HCEC 1CT (cell line): ENCODE results near the gene TRIM8.

Experiments
- DNase-seq: peaks from one replicate; pipeline ENCODE4 v3.0.0-alpha.2; 2017

Gene TRIM8, protein sequence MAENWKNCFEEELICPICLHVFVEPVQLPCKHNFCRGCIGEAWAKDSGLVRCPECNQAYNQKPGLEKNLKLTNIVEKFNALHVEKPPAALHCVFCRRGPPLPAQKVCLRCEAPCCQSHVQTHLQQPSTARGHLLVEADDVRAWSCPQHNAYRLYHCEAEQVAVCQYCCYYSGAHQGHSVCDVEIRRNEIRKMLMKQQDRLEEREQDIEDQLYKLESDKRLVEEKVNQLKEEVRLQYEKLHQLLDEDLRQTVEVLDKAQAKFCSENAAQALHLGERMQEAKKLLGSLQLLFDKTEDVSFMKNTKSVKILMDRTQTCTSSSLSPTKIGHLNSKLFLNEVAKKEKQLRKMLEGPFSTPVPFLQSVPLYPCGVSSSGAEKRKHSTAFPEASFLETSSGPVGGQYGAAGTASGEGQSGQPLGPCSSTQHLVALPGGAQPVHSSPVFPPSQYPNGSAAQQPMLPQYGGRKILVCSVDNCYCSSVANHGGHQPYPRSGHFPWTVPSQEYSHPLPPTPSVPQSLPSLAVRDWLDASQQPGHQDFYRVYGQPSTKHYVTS

DNA sequence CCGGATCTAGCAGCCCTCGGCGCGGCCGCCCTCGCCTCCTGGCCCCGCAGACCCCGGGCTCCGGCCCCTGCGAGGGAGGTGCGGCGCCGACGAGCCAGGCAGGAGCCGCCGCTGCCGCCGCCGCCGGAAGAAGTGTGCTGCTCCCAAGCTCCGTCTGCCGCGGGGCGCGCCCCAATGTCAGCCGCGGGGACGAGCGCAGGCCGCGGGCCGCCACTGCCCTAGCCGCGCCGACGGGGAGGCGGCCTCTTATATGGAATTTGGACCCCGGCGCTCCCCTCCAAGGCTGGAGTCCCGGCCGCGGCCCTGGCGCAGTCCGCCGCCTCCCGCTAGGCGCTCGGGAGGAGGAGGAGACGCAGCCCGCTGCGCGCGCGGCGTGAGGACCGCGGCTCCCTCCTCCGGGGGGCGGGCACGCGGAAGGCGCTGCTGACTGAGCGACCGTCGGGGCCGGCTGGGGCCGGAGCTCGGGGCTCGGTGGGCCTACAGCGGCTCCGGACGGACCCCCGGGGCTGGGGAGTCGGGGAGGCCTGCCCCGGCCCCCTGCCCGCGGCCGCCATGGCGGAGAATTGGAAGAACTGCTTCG is at the start of gene TRIM8:
Gene TRIM8, plus strand, starts transcription at position 414 of the 580 bp plus-strand sequence. Its CDS starts 139 bp downstream, at position 553.
- peak; percentile 58 for DNase-seq

DNA sequence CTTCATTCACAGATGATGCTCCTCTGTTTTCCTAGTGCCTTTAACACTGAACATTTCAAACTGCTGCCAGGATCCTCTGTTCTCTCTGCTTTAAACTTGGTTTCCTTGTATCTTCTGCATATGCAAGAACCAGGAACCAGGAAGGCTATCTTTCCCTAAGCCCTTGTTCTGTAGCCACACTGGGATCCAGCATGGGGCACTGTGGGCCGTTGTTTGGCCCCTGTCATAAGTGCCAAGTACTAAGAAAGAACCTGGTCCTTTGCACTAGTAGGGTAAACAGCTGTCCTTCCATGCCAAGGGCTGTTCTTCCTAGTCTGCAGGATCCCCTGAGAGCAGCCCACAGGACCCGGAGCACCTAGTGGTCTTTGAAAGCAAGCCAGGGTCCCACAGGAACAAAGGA is 49.0 kb upstream of the TRIM8 start:
- DNase-seq = no peak

DNA sequence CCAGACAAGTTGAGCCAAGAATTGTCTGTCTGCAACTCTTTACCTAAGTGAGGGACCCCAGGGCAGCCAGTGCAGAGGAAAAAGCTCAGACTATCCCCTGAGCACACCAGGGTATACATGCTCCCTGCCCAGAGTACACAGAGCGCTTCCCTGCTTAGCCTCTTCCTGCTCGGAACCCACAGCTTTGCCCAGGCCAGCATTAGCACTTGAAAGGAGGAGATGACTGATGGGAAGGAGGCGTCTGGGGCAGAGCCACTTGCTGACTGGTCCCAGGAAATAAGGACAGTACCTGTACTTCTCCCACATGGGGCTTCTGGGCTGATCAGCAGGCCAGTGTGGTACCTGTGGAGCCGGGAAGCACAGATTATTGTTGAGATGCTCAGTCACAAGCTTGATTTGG is 48.4 kb upstream of the TRIM8 start:
- DNase-seq = no peak

DNA sequence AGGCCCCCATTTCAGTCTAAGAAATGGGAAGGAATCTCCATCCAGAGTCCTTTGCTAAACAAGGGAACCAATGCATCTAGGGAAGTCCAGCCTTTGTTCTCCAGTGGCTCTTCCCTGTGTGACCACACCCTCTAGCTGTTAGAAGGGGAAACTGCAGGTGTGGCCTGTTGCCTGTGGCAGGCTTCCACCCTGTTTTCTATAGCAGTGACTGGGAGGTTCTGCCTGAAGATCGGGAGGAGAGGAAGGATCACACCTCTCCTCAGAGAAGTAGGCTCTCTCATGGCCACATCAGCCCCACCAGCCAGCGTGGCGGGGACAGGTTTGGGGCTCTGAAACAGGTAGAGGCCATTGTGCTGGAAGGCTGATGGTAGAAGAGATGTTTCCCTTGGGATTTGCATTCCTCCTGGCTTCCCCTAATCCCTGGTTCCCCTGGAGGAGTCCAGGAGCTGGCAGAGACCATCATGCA is 47.7 kb upstream of the TRIM8 start:
- DNase-seq = peak; percentile 59

DNA sequence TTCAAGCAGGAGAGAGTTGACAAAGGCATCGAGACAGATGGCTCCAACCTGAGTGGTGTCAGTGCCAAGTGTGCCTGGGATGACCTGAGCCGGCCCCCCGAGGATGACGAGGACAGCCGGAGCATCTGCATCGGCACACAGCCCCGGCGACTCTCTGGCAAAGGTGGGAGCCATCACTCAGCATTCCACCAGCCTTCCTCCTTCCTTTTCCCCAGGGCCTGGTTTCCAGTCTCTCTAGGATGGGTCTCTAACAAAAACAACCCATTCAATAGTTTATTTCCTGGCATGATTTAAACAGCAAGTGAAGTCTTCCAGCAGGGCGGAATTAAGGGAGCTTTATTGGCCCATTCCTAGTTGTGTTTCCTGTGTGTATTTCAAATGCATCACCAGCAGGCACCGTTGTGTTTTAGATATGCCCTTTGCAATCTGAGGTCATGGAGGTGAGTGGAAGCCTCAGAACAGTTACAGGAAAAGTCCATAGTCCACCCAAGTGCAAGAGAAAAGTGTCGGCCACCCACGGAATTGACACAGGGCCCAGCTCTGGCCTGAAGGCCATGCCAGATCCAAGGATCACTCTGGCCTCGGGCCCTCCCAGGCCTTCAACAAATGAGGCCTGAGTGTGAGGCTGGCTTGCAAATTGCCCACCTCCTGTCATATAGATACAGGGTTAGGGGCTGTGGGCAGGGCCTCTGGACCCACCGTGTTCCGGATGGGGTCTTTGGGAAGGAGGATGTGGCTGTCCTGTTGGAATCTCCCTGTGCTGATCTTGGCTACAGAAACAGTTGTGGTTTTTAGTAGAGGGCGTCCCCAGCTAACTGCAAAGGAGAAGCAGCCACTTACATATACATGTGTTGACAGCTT is 46.9 kb upstream of the TRIM8 start:
- DNase-seq = no peak

DNA sequence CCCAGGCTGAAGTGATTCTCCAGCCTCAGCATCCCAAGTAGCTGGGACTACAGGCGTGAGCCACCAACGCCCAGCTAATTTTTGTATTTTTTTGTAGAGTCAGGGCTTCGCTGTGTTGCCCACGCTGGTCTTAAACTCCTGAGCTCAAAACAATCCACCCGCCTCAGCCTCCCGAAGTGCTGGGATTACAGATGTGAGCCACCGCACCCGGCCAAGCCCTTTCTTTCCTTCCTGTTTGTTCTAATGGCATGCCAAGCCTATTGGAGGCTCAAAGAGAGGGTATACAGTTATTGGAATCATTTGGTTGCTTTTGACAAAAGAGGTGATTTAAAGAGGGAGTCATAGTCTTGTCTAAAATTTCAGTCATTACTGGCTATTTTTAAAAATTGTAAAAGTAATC is 46.0 kb upstream of the TRIM8 start:
- no peak for DNase-seq

DNA sequence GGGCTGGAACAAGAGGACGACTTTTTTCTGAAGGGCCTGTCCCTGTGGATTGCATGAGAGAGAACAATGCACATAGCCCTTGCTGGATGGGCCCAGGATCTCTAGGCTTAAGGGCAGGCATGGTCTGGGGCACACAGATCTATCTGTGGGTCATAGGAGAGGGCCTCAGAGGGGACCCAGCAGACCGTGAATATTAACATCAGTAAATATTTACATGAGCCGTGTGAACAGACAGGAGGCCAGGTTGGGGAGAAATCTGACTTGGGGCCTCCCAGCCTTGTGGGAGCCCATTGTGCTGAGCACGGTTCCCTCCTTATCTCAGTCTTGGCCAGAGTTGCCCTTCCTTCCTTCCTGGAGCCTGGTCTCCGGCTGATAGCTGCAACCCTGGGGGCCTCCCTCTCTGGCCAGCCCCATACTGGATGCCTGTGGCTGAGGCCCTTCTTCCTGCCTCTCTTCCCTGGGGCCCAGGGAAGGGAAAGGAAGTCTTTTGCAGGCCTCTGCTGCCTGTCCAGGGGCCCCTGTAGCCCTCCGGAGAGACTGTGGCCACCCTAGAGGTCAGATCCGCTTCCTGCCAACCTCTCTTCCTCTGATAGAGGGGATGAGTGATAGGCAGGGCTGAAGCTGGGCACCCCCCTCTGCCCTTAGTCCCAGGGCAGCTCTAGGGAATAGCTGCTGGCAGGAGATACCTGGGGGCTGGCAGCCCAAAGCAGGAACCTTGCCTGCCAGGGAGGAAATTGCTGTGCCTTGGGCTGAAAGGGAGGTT is 44.5 kb upstream of the TRIM8 start:
- no peak for DNase-seq

DNA sequence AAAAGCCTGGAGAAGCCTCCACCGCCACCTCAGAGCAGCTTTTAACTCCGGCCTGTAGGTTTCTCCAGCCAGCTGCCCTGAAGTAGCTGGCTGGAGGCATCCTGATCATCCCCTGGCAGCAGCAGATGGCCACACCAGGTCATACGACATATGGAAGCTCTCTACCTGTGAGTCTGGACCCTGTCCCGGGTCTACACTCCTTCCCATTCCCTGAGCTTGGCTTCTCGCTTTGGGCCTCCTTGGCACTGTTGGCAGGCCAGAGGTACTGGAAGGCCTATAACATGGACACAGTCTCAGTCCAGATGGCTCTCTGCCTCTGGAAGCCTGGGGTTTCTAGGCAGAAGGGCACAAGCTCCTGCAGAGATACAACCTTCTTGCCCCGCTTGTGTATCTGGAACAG is 43.5 kb upstream of the TRIM8 start:
- no peak for DNase-seq

DNA sequence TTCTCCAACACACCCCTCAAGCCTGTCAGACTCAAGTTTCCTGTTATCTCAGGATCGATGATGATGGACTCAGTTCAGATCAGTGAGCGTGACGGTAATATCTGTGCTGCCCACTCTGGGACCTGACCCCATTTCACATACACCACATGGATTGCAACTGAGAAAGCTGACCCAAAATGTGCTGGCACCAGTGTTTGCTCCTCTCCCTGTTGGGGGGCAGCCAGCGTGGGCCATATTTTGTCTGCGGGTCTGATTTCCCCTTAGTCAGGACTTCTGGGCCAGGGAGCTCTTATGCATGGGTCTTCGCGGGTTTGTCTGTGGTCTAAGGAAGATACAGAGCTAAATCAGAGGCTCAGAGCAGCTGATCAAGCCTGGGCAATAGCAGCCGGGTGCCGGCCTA is 42.6 kb upstream of the TRIM8 start:
- no peak for DNase-seq

DNA sequence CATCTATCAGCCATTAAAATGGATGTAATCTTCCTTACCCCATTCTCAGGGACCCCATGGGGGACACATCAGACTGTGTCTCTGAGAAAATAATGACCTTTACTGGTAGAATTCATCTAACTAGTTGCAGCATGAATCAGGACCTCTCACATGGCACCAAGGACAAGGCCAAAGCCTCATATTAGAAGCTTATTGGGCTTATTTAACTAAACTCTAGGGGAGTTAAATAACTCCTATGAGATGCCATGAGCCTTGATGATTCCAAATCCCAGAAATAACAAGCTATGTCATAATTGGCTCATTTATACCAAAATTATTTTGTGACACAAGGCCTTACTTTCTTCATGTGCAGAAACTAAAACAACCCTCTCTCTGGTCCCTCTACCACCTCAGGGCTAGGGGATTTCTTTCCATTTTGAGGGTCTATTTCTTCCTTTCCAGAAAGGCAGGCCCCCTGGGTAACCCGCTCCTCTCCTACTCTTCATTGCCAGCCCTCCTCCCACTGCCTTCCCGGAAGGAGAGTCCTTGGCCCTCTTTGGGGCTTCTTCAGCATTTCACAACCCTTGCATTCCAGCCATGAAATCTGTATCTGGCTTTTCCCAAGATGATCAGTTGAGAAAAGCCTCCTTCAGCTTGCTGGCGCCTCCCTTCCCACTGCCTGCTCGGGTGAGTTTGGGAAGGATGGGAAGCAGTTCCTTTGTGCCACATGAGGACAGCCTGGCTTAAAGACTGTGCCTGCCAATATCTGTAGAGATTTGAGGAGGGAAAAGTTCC is 41.8 kb upstream of the TRIM8 start:
- no peak for DNase-seq

DNA sequence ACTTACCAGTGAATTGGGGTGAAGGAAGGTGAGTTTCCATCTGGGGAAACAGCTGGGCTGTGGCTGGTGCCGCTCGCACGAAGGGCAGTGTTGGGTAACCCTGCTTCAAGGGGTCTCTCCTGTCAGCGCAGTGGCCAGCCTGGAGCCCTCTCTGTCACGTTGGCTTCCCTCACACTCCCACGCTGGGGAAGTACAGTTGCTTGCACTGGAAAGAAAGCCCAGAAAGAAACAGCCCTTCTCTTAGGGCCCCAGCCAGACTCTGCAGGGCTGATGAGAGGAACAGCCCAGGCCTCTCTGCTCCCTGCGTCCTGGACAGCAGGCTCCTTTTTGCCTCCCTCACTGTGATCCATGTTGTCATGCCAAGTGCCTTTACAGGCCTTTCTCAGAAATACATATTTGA is 40.3 kb upstream of the TRIM8 start:
- no peak for DNase-seq

DNA sequence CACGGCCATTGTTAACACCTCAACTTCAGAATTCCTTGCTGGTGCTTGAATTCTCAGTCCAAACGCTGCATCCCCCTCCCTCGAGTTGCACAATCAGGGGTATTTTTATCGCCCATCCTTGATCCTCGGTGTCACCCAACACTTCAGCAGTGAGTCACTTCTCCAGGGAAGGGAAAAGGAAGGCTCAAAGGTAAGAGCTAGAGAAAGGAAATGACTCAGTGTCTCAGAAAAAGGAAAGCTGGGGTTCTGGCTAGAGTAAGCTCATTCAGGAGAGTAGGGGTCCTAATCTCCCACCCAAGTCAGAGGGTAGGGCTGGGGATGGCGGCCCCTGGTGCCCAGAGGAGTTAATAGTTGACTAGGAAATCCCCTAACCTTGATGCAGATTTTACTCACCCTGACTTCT is 39.8 kb upstream of the TRIM8 start:
- DNase-seq = peak; percentile 73

DNA sequence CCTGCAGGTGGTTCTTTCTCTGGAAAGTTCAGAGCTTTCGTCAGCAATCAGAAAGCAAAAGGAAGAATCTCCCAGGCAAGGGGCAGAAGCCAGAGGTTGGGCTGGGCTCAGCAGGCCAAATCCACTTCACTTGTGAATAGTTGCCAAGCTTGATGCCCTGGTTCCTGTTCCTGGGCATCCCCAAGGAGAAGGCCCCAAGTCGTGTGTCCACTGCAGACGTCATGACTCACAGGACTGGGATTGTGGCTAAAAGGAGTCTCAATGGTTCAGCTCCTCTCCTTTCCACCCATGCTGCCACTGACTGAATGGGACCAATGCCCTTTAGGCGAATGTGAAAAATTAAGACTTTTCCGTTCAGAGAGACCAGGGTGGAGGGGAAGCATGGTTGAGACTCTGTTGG is 38.6 kb upstream of the TRIM8 start:
- no peak for DNase-seq

DNA sequence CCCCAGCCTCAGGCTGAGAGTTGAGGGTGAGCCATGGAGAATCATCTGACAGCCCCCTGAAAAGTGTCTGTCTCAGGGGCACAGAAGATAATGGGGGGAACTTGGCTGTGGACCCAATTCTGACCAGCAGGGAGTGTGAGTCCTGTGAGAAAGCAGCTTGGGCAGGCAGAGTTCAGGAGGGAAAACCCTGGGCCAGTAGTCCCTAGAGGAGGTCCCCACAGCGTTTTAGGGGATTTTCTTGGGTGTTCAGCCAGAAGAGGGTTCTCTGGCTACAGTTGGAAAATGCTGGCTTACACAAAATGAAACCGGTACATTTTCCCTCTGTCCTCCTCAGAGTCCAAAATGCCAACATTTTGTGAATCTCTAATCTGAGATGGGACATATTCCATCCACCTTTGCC is 35.8 kb upstream of the TRIM8 start:
- no peak for DNase-seq

DNA sequence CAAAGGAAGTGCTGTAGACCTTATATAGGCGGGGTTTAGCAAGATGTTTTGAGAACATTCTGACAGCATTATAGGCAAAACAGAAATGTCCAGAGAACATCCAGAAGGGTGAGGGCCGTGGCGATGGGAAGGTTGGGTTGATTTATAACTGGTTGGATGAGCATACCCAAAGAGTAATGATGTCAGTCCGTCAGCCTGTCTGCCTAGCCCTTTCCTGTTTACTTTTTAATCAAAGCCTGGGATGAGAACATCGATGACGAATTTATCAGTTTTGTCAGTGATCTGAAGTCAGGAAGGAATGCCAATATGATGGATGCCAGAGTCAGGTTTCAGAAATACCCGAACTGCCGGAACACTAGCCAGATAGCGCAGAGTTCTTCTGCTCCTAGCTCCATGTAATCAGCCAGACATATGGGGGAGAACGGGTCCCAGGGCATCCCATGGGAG is 33.8 kb upstream of the TRIM8 start:
- no peak for DNase-seq

DNA sequence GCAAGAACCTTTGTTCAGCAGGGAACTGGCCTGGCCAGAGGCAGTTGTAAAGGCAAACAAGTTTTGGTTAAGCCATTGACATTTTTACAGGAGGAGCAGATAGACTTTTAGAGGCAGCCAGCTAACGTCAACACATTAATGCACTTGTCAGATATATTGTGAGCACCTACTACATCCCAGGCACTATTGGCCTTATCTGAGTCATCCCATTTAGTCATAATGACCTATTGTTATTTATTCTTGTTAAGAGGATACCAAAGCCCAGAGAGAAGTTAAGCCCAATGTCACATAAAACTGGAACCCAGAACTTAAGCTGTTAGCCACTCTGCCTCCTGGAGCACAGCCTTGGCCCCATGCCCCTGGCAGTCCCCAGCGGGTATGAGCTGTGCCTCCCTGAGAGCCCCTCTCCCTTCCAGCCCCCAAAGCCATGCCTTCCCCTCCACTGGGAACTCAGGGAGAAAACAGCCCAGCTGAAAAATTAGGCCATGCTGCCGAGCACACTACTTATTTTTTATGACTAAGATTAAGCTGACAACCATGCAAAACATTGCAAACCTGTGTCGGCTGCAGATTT is 32.7 kb upstream of the TRIM8 start:
- peak; percentile 66 for DNase-seq

DNA sequence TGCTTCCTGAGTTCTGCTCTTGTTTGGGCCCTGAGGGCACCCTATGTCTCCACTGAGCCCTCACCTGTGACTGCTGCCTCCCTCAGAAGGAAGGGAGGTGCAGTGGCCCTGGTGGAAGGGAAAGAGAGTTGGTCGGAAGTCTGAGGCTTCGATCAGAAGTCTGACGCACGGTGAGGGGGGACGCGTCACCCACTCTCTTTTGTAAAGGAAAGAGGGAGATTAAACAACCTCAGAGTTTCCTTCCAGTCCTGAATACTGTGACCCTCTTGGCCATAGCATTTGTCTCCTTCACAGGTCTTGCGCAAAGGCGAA is 31.4 kb upstream of the TRIM8 start:
- no peak for DNase-seq

DNA sequence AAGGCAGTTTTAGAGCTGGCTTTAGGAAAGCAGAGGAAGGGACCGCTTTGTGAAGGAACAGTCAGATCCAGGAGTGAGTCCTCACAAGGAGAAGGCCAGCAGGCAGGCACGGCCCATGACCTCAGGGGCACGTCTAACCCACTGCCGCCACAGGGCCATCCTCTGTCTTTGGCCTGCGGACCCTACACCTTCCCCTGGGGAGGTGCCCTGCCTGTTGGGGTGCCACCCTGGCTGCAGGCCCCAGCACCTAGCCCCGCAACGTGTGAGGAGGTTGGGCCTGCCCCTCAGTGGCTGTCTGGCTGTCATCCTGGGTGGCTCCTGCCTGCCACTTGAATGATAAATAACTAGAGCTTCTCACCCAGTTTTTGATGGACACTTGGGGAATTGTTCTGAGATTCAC is 31.0 kb upstream of the TRIM8 start:
- DNase-seq = no peak

DNA sequence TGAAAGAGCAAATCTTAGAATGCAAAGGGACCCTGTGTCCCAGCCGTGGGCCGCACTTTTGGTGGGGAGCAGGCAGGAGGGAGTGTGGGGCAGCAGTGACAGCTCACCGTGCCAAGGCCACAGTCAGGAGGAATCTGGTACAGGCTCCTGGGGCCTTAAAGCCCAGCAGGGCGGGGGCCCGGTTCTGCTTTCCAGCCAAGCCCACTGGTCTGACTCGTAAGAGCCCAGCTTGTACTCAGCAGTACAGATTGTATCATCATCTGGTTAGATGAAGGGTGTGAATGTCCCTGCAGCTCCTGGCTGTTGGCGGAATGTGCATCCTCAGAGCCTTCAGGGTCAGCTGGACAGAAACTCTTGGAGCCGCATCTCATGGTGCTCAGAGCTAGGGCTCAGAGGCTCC is 30.5 kb upstream of the TRIM8 start:
- no peak for DNase-seq

DNA sequence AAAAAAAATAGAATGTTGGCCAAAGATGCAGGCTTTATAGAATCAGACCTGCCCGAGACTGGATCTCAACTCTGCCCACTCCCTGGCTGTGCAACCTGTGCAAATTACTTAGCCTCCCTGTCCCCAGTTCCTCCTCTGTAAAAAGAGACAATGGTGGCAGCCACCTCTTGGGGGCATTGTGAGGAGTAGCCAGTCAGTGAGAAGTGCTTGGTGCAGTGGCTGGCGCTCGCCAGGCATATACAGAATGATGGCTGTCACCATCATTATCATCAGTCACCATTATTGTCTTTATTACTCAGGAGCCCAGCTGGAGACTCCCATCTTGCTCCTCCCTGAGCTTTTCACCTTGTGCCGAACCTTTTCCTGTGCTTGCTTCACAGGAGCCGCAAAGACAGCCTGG is 29.4 kb upstream of the TRIM8 start:
- DNase-seq = no peak

DNA sequence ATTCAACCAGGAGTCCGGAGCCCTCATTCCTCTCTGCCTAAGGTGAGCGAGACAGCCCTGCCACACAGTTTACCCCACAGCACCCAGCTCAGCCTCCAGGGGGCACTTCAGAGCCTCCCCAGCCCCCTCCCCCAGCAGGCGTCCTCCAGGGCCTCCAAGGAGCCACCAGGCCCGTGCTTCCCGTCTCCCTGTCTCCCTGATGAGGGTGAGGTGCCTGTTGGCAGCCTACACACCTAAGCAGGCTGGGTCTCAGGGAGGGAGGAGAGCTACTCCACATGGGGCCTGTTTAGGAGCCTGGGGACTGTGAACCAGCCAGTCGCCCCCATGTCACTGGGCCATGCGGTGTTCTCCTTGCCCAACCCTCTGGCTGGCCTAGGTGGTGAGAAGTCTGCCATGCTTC is 28.9 kb upstream of the TRIM8 start:
- DNase-seq = no peak
